HepG2 (cell line): ENCODE results near the gene SYNJ2. TPM values are rescaled to one million over a fixed set of nuclear protein-coding genes. Genes with fewer than 3 reads are reported as not detected.

ENCODE experiments used
- ATAC-seq: fragments of 200-7000 bp; cut with Tn5 transposase; 3 replicates; pipeline ENCODE4 v1.9.1; 2020; ENCODE audit warnings: mild to moderate bottlenecking, moderate library complexity
- BruUV-seq: library from RNA; stranded (reverse); fragments of 400-500 nt; replicated peaks from 2 replicates; lab custom pipeline; 2021; lab: Mats Ljungman, UMichigan
- CTCF ChIA-PET: fragments of 300-600 bp; formaldehyde crosslinking; extraction: SDS; loops from one replicate; lab custom pipeline; 2021; ENCODE audit warnings: low total read pairs, inconsistent platforms, low intra/inter-chr PET ratio; lab: Yijun Ruan, JAX
- POLR2A ChIA-PET: fragments of 350-600 bp; sonication (Branson Sonifier 250); formaldehyde crosslinking; loops from one replicate; lab custom pipeline; 2020; ENCODE audit warnings: antibody characterized with exemption, inconsistent platforms; lab: Yijun Ruan, JAX
- DNase-seq: peaks from one replicate; pipeline ENCODE4 v3.0.0-alpha.2; 2015; ENCODE audit warnings: low spot score
- FAIRE-seq: peaks from 3 replicates; lab custom pipeline; 2011; peaks lifted over from hg19 to GRCh38; lab: Jason Lieb, UNC
- H2AFZ ChIP-seq: one replicate; pipeline ENCODE4 v1.6.1; 2011; ENCODE audit warnings: low read length, inconsistent platforms
- H3K27ac ChIP-seq: fragments of 300-600 bp; 3 replicates; pipeline ENCODE4 v1.8.0; 2011; ENCODE audit warnings: mixed run types, mild to moderate bottlenecking, mixed read lengths, low read length, inconsistent platforms; ENCODE audit not compliant: insufficient read depth; ENCODE audit errors: extremely low read length
- H3K27me3 ChIP-seq, 2 experiments: fragments of 200-600 bp in 1 of 2; 2 replicates in 1 of 2; 3 replicates in 1 of 2; pipeline versions ENCODE4 v1.6.0 to v1.8.0; 2011; ENCODE audit warnings: low read length in 2 of 2, mild to moderate bottlenecking in 2 of 2, moderate library complexity in 2 of 2, inconsistent platforms in 1 of 2; ENCODE audit not compliant: insufficient read depth in 2 of 2, control insufficient read depth in 1 of 2
- H3K36me3 ChIP-seq, 2 experiments: fragments of 200-600 bp in 1 of 2; replicated peaks in 1 of 2; 2 replicates in 1 of 2; 3 replicates in 1 of 2; pipeline versions ENCODE4 v1.5.1 to v1.8.0; 2011; ENCODE audit warnings: low read length in 2 of 2, inconsistent platforms in 1 of 2; ENCODE audit not compliant: insufficient read depth in 2 of 2, control insufficient read depth in 1 of 2
- H3K4me1 ChIP-seq: 2 replicates; pipeline ENCODE4 v1.5.1; 2012; ENCODE audit warnings: low read length, inconsistent platforms; ENCODE audit not compliant: insufficient read depth
- H3K4me2 ChIP-seq: 2 replicates; pipeline ENCODE4 v1.6.0; 2011; ENCODE audit warnings: low read depth, low read length, inconsistent platforms
- H3K4me3 ChIP-seq, 3 experiments: fragments of 200-600 bp in 1 of 3; sonication (generic), shearing (Covaris generic) in 1 of 3; replicated peaks in 1 of 3; 2 replicates each; pipeline ENCODE4 v1.5.1; 2011 to 2016; ENCODE audit warnings: low read length in 3 of 3, inconsistent platforms in 2 of 3, low read depth in 2 of 3, mild to moderate bottlenecking in 2 of 3, control low read depth in 1 of 3, mixed read lengths in 1 of 3; ENCODE audit not compliant: insufficient read depth in 1 of 3
- H3K79me2 ChIP-seq: one replicate; pipeline ENCODE4 v1.6.1; 2011; ENCODE audit warnings: low read length, inconsistent platforms; ENCODE audit not compliant: insufficient read depth
- H3K9ac ChIP-seq: 2 replicates; pipeline ENCODE4 v1.6.0; 2011; ENCODE audit warnings: mild to moderate bottlenecking, low read depth, low read length, inconsistent platforms; ENCODE audit not compliant: insufficient read depth
- H3K9me3 ChIP-seq: 2 replicates; pipeline ENCODE4 v1.5.1; 2012; ENCODE audit warnings: mild to moderate bottlenecking, low read length
- H4K20me1 ChIP-seq: 2 replicates; pipeline ENCODE4 v1.6.0; 2011; ENCODE audit warnings: inconsistent platforms, mild to moderate bottlenecking, low read length, moderate library complexity; ENCODE audit not compliant: insufficient read depth
- ASH2L ChIP-seq: fragments of 300-600, 200-600 bp; sonication (generic); IDR thresholded peaks from 2 replicates; pipeline ENCODE4 v1.7.0; 2017; ENCODE audit warnings: low read depth, mild to moderate bottlenecking, moderate library complexity, mixed read lengths, low read length; ENCODE audit not compliant: insufficient read length
- ATF2 ChIP-seq: sonication (generic); formaldehyde crosslinking; IDR thresholded peaks from 2 replicates; pipeline ENCODE4 v1.4.0; 2020; ENCODE audit warnings: missing genetic modification reagents
- CREM ChIP-seq, 2 experiments: sonication (generic) in 1 of 2; formaldehyde crosslinking in 1 of 2; IDR thresholded peaks; 2 replicates each; pipeline versions ENCODE4 v1.4.0 to v1.6.1; 2016 to 2020; ENCODE audit warnings: antibody characterized with exemption in 1 of 2, mild to moderate bottlenecking in 1 of 2, missing genetic modification reagents in 1 of 2
- MEF2D ChIP-seq: sonication (generic); formaldehyde crosslinking; IDR thresholded peaks from 2 replicates; pipeline ENCODE4 v1.5.1; 2020; ENCODE audit warnings: mild to moderate bottlenecking, missing genetic modification reagents
- TARDBP ChIP-seq: sonication (generic); formaldehyde crosslinking; IDR thresholded peaks from 2 replicates; pipeline ENCODE4 v1.8.0; 2022; ENCODE audit warnings: mild to moderate bottlenecking, missing genetic modification reagents
- ZNF513 ChIP-seq: sonication (generic); formaldehyde crosslinking; conservative IDR thresholded peaks from 2 replicates; pipeline ENCODE4 v1.5.0; 2020; ENCODE audit warnings: missing genetic modification reagents
- ZNF7 ChIP-seq: IDR thresholded peaks from 2 replicates; pipeline ENCODE4 v1.6.1; 2016; ENCODE audit warnings: missing biosample characterization, missing genetic modification reagents
- WGBS: methylation state at CpG from one replicate; pipeline ENCODE4 v1.1.6; 2017; ENCODE audit warnings: low lambda C conversion rate; 5-methylcytosine and 5-hydroxymethylcytosine counted together
- in situ Hi-C: cut with HindIII; loops from 2 replicates; pipeline ENCODE4 v1.10.0; 2017; ENCODE audit warnings: low pct_unique_long_range_greater_than_20kb; ENCODE audit not compliant: extremely low pct_ligation_motif_present
- intact Hi-C: fragments of 100-400 bp; cut with micrococcal nuclease; formaldehyde crosslinking; loops from one replicate; pipeline ENCODE4 v1.10.0; 2022; ENCODE audit not compliant: unreplicated experiment
- polyA plus RNA-seq, 8 experiments: library from polyadenylated mRNA; depleted of rRNA in 3 of 8; stranded (reverse) in 7 of 8; unstranded in 1 of 8; fragments of >200 nt; fragmentation: Illumina TruSeq in 4 of 8; extraction: Trizol in 4 of 8; gene quantifications; 2 replicates each; pipeline versions ENCODE4 v1.2.1 to v1.2.3, GENCODE V29; 2011 to 2016; ENCODE audit warnings: low read depth in 4 of 8, missing spikeins in 1 of 8, mixed read lengths in 1 of 8; ENCODE audit not compliant: insufficient read depth in 1 of 8
- total RNA-seq, 5 experiments: library from RNA; depleted of rRNA; stranded (reverse); fragments of >200 nt; fragmentation: Illumina TruSeq; extraction: Trizol; gene quantifications; 2 replicates each; pipeline ENCODE4 v1.2.3, GENCODE V29; 2016; ENCODE audit warnings: low read depth in 1 of 5

Gene SYNJ2
- total and polyA plus RNA-seq, 2 of the 13 experiments (the other 11 are each of a cell fraction or from before 2014, with no cell fraction given), result 39.1 to 57.6 TPM

- TF ChIP-seq ZNF513 (CRISPR knock-in tag), result no peak
- no peak for TF ChIP-seq ATF2
- TF ChIP-seq CREM (IDR thresholded peaks at IDR 0.05), result no peak
- no peak for TF ChIP-seq CREM (CRISPR knock-in tag; IDR thresholded peaks at IDR 0.05)
- TF ChIP-seq MEF2D (CRISPR knock-in tag), result no peak
Measured at GRCh38 chr6:157967020-157967419, 14.6 kb upstream of the SYNJ2 start (continued).

GRCh38 chr6:157967486-157967885 lies 14.2 kb upstream of the SYNJ2 start:
- Histone ChIP-seq H3K79me2 (no peaks in the 10 kb centered on the region), H3K4me3 (no peak overlapping the region), H2AFZ (no peak overlapping the region), H4K20me1 (no peaks in the 10 kb centered on the region), H3K27me3 (no peaks in the 10 kb centered on the region), H3K4me2 (peak overlapping the region; percentile 71), H3K9ac (peak overlapping the region; percentile 61; the same call in 1 of the 2 replicates), H3K36me3 (no peaks in the 10 kb centered on the region), H3K4me1 (peaks cover 35% of the 10 kb centered on the region), H3K9me3 (no peaks in the 10 kb centered on the region), H3K27ac (no peak overlapping the region)
- BruUV-seq, result no TSS peak
- WGBS, result 49% methylated on average over 8 of the region's 8 CpGs
- FAIRE-seq (no peak), ATAC-seq (peak; percentile 20), DNase-seq (no peak)
- ChIA-PET POLR2A (interaction anchor here (1.0 to 3.3 kb wide), 3 partner anchors 12 to 14 kb away, joined by 3 to 18 read pairs (median 3); partner anchors contain the start of gene SYNJ2), CTCF (no interaction called here)
- intact Hi-C loops (no loop called here), in situ Hi-C loops (no loop called here)
- TF ChIP-seq TARDBP (0 out of 2 replicates have a peak, but pooled peaks have one; percentile 9), ZNF7 (no peak), ASH2L (peak; percentile 2)
